ENCODE results near the gene MTOR.

Gene MTOR

DNA sequence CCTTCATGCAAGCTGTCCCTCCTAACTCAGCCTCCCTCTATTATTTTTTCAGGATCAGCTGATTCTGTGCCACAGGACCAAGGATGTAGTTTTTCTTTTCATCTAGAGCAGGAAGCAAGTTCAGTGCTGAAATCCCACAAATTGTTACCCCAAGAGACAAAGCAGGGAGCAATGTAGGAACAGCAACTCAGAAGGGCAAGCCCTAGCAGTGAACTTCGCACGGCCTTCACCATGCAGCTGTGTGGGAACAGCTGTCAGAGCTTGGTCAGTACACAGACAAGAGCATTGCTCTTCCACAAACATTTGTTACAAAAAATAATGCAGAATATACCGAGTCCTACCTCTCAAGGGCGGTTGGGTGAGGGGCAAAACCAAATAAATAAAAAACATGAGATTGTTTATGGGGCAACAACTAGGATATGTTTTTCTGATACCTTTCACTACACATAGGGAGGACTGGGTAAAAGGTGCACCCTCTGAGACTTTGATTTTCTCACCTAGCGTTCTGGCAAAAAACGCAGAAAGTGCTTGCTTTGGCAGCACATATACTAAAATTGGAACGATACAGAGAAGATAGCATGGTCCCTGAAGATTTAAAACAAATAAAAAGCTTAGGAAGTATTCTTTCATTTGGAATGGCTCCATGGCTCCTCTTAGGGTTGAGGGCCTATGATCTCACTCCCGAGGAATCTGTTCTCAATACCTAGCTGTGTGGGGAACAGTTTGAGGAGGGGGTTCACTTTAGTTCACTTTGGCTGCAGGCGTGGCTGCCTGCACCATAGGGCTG is 110.3 kb downstream of the MTOR start:
- Histone ChIP-seq H3K36me3 (peaks cover 31 to 81% (median 58%) of the 10 kb centered on the region in 3 donors), H3K27me3 (no peaks in the 10 kb centered on the region), H3K4me1 (peaks cover 0 to 11% (median 1%) of the 10 kb centered on the region in 4 donors), H3K9me3 (no peaks in the 10 kb centered on the region), H3K4me3 (no peak overlapping the region), H3K27ac (no peak overlapping the region)
- DNase-seq: no peak
- intact Hi-C loops (cut with DNase I; ENCODE audit: low total_unique reads): no loop called here
- TF ChIP-seq, protein P1, sequence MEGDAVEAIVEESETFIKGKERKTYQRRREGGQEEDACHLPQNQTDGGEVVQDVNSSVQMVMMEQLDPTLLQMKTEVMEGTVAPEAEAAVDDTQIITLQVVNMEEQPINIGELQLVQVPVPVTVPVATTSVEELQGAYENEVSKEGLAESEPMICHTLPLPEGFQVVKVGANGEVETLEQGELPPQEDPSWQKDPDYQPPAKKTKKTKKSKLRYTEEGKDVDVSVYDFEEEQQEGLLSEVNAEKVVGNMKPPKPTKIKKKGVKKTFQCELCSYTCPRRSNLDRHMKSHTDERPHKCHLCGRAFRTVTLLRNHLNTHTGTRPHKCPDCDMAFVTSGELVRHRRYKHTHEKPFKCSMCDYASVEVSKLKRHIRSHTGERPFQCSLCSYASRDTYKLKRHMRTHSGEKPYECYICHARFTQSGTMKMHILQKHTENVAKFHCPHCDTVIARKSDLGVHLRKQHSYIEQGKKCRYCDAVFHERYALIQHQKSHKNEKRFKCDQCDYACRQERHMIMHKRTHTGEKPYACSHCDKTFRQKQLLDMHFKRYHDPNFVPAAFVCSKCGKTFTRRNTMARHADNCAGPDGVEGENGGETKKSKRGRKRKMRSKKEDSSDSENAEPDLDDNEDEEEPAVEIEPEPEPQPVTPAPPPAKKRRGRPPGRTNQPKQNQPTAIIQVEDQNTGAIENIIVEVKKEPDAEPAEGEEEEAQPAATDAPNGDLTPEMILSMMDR (IDR thresholded peaks at IDR 0.05): no peak

DNA sequence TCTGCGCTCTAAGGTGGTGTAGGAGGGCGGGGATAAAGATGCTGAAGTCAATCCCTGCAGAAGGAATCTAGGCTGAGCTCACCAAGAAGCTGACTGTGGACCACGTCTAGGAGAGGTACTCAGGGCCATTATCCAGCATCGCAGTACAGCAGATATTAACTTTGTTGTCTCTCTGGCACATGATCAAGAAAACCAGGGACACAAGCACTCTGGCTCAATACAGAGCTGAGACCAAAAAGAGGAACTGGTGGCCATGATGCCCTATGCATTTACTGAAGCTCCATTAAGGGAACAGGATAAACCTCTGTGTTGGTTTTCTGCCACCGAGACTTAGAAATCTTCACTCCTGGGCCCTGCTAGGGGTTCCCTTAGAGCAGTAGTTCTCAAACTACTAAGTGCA is 111.2 kb downstream of the MTOR start:
- Histone ChIP-seq H3K9me3 (no peaks in the 10 kb centered on the region), H3K27me3 (no peaks in the 10 kb centered on the region), H3K27ac (no peak overlapping the region), H3K36me3 (peaks cover 38 to 81% (median 63%) of the 10 kb centered on the region in 3 donors), H3K4me1 (peaks cover 0 to 11% (median 0%) of the 10 kb centered on the region in 4 donors), H3K4me3 (no peak overlapping the region)
- TF ChIP-seq, protein P1 (IDR thresholded peaks at IDR 0.05): no peak
- DNase-seq: no peak
- intact Hi-C loops (cut with DNase I; ENCODE audit: low total_unique reads): no loop called here

- Histone ChIP-seq H3K4me1 (peaks cover 0 to 11% (median 0%) of the 10 kb centered on the region in 4 donors), H3K27me3 (no peaks in the 10 kb centered on the region), H3K4me3 (no peak overlapping the region), H3K36me3 (peaks cover 43 to 81% (median 63%) of the 10 kb centered on the region in 3 donors), H3K27ac (no peak overlapping the region), H3K9me3 (no peaks in the 10 kb centered on the region)
- TF ChIP-seq, protein P1 (IDR thresholded peaks at IDR 0.05): no peak
- no peak for DNase-seq
- intact Hi-C loops (cut with DNase I; ENCODE audit: low total_unique reads): no loop called here
Measured at GRCh38 chr1:11150326-11150725, 112.0 kb downstream of the MTOR start.

DNA sequence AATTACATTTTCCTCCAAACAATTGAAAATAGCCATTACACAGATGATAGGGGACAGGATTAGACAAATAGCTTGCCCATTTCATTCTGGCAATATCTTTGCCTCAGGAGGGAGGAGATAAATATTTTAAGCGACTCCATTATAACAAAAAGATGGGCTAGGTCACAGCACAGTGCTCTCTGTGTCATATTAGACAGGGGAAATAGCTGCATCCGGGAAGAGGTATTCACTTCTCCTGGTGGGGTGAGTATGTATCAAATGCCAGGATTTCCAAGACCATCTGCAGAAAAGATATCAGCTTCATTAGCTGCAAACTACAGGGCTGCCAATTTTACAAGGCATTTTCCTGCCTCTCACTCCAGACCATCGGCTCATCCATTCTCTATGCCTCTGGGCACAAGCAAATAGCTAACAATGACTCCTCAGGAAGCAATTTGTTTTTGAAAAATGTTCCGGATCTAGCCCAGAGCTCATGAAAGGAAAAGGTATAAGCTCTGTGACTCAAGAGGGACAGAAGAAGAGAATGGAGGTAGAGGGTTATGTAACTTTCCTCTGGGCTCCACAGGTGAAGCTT is 115.1 kb downstream of the MTOR start:
- Histone ChIP-seq H3K27ac (no peak overlapping the region), H3K9me3 (no peaks in the 10 kb centered on the region), H3K36me3 (peaks cover 51 to 90% (median 72%) of the 10 kb centered on the region in 3 donors), H3K27me3 (no peaks in the 10 kb centered on the region), H3K4me1 (peaks cover 0 to 28% (median 4%) of the 10 kb centered on the region in 4 donors), H3K4me3 (no peak overlapping the region)
- TF ChIP-seq, protein P1 (IDR thresholded peaks at IDR 0.05): no peak
- DNase-seq: no peak
- intact Hi-C loops (cut with DNase I; ENCODE audit: low total_unique reads): no loop called here

GRCh38 chr1:11145741-11146140 is 116.6 kb downstream of the MTOR start:
- Histone ChIP-seq H3K4me1 (peaks cover 0 to 31% (median 4%) of the 10 kb centered on the region in 4 donors), H3K4me3 (no peak overlapping the region), H3K27ac (no peak overlapping the region), H3K27me3 (no peaks in the 10 kb centered on the region), H3K36me3 (peaks cover 55 to 87% (median 64%) of the 10 kb centered on the region in 3 donors), H3K9me3 (no peaks in the 10 kb centered on the region)
- TF ChIP-seq, protein P1 (IDR thresholded peaks at IDR 0.05): no peak
- no peak for DNase-seq
- intact Hi-C loops (cut with DNase I; ENCODE audit: low total_unique reads): no loop called here
